PFSK-1 (cell line): ENCODE data around the gene NMRK2.

Experiments used
- FOXP2 ChIP-seq: optimal IDR thresholded peaks from 2 replicates; pipeline ENCODE3; 2011; ENCODE audit warnings: borderline replicate concordance, control low read depth, inconsistent platforms; ENCODE audit not compliant: insufficient read depth; ENCODE audit errors: extremely low read length, extremely low read depth
- POLR2AphosphoS5 ChIP-seq: IDR thresholded peaks from 2 replicates; pipeline ENCODE4 v1.6.1; 2012; ENCODE audit warnings: low read depth, mild to moderate bottlenecking, control low read depth, low read length, moderate library complexity
- REST ChIP-seq, 2 experiments: IDR thresholded peaks; 2 replicates each; pipeline versions ENCODE4 v1.6.1 to v1.8.0; 2011 to 2012; ENCODE audit warnings: low read depth in 2 of 2, low read length in 2 of 2, control low read depth in 1 of 2, inconsistent platforms in 1 of 2, mild to moderate bottlenecking in 1 of 2, moderate library complexity in 1 of 2; ENCODE audit not compliant: insufficient read depth in 1 of 2
- SIN3A ChIP-seq: IDR thresholded peaks from 2 replicates; pipeline ENCODE4 v1.6.1; 2012; ENCODE audit warnings: mild to moderate bottlenecking, low read length, moderate library complexity, borderline replicate concordance; ENCODE audit not compliant: insufficient read depth
- TAF1 ChIP-seq: IDR thresholded peaks from 2 replicates; pipeline ENCODE4 v1.6.1; 2012; ENCODE audit warnings: low read length, control low read depth, borderline replicate concordance; ENCODE audit not compliant: insufficient read depth

Gene NMRK2

DNA sequence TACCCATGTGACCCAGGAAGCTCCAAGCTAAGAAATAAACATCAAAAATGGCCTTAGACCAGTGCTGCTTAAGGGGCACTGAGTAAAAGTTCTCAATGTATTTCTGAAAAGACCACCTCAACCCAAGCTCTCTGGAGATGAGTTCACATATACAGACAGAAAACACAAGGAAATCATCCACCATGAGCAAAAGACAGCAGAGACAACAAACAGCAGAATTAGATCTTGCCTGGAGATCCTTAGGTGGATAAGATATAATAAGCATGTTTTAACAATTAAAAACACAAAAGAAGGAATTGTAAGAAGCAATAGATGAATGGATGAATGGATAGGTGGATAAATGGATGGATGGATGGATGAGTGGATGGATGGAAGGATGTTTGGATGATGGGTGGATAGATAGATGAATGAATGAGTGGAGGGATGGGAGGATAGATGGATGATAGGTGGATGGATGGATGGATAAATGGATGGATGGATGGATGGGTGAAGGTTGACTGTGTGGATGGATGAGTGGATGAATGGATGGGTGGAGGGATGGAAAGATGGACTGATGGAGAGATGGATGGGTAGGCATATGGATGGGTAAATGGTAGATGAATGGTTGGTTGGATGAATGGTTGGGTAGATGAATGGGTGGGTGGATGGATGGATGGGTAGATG is 9.6 kb upstream of the NMRK2 start:
- TF ChIP-seq SIN3A: no peak
- no peak for TF ChIP-seq REST (IDR thresholded peaks at IDR 0.05; ENCODE audit: insufficient read depth in 1 of 2, low read depth in 2 of 2, low read length in 2 of 2)
- TF ChIP-seq TAF1: no peak
- TF ChIP-seq POLR2AphosphoS5: no peak
- no peak for TF ChIP-seq FOXP2

DNA sequence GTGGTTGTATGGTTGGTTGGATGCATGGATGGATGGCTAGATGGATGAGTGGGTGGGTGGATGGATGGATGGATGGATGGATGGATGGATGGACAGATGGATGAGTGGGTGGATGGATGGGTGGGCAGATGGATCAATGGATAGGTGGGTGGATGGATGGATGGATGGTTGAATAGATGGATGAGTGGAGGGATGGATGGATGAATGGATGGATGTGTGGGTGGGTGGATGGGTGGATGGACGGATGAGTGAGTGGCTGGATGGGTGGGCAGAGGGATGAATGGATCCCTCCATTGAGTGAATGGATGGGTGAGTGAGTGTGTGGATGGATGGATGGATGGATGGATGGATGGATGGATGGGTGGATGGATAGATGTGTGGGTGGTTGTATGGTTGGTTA is 9.0 kb upstream of the NMRK2 start:
- no peak for TF ChIP-seq TAF1
- no peak for TF ChIP-seq SIN3A
- TF ChIP-seq POLR2AphosphoS5: no peak
- TF ChIP-seq REST (IDR thresholded peaks at IDR 0.05; ENCODE audit: insufficient read depth in 1 of 2, low read depth in 2 of 2, low read length in 2 of 2): no peak
- TF ChIP-seq FOXP2: no peak

DNA sequence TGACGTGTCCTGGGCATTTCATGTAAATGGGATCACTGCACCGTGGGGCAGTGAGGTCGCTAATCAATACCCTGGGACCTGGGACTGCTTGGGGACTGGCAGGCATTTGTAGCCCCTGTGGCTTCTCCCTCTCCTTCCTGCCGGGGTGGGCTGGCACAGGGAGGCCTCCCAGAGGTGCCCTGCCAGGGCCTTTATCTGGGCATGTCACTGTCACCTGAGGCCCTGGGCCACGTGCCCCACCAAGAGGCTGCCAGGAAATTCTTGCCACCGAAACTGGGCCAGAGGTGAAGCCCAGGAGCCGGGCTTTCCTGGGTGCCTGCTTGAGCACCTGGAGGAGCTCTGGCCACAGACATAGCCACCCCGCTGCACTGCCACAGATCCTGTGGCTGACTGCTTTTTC is 1.8 kb upstream of the NMRK2 start:
- TF ChIP-seq TAF1: no peak
- TF ChIP-seq REST (IDR thresholded peaks at IDR 0.05; ENCODE audit: insufficient read depth in 1 of 2, low read depth in 2 of 2, low read length in 2 of 2): no peak
- TF ChIP-seq FOXP2: no peak
- TF ChIP-seq SIN3A: no peak
- no peak for TF ChIP-seq POLR2AphosphoS5

DNA sequence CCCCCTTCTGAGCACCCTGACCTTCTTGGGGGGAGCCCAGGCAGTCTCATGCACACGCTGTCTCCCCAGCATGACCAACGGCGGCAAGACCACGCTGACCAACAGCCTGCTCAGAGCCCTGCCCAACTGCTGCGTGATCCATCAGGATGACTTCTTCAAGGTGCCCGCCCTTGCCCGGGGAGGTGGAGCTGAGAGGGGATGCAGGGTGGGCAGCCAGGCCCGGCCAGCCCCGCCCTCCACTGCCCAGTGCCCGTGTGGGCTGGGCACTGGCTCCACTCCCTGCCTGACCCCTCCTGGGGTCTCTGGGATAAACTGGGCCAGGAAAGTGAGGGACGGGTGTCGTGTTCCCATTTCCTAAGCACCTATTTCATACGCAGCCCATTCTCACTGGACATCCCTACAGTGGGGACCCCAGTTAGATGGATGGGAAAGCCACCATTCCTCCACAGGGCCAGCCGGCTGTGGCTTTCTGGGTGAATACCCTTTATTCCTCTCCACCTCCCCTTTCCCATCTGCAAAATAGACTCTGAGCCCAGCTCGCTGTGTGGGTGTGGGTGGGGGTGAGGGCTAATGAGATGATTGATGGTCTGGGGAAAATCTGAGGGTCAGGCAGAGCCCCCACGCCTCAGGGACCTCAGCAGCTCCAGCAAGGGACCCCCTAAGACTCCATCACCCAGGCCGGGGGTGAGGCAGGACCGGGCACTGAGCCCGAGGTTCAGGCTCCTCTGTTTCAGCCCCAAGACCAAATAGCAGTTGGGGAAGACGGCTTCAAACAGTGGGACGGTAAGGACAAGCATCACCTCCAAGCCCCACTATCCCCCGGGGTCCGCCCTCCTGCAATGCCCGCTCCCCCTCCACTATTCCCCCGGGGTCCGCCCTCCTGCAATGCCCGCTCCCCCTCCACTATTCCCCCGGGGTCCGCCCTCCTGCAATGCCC is 3.9 kb downstream of the NMRK2 start:
- TF ChIP-seq FOXP2 (no peak), REST (IDR thresholded peaks at IDR 0.05; ENCODE audit: insufficient read depth in 1 of 2, low read depth in 2 of 2, low read length in 2 of 2) (no peak), TAF1 (no peak), POLR2AphosphoS5 (no peak), SIN3A (no peak)
